ENCODE measurements around the gene IFT25.

IFT25 gene

GRCh38 chr1:53956308-53957168 is 11.0 kb upstream of the IFT25 start:
- no peak for DNase-seq

GRCh38 chr1:53954128-53954527 is 8.6 kb upstream of the IFT25 start:
- no peak for DNase-seq

- DNase-seq: no peak
Measured at GRCh38 chr1:53951697-53952096, 6.2 kb upstream of the IFT25 start.

GRCh38 chr1:53949023-53949990 is 3.8 kb upstream of the IFT25 start:
- DNase-seq: no peak

GRCh38 chr1:53948291-53948690 is 2.8 kb upstream of the IFT25 start:
- DNase-seq: no peak

GRCh38 chr1:53947172-53947907 is 1.8 kb upstream of the IFT25 start:
- DNase-seq: no peak

- DNase-seq: no peak
Measured at GRCh38 chr1:53946252-53947171, 1.0 kb upstream of the IFT25 start, which contains the start of gene LRRC42. Gene LRRC42, plus strand, starts transcription at chr1:53946350. Its CDS starts 5,650 bp downstream, at chr1:53952000.

- no peak for DNase-seq
Measured at GRCh38 chr1:53945183-53945432, 391 bp downstream of the IFT25 start.

GRCh38 chr1:53944469-53945182 is 873 bp downstream of the IFT25 start:
- DNase-seq: no peak

- no peak for DNase-seq
Measured at GRCh38 chr1:53943490-53944043, 1.9 kb downstream of the IFT25 start.

- no peak for DNase-seq
Measured at GRCh38 chr1:53943090-53943489, 2.4 kb downstream of the IFT25 start.

GRCh38 chr1:53942127-53942957 is 3.2 kb downstream of the IFT25 start:
- no peak for DNase-seq

- no peak for DNase-seq
Measured at GRCh38 chr1:53938136-53938830, 7.2 kb downstream of the IFT25 start.

- DNase-seq: no peak
Measured at GRCh38 chr1:53936430-53936829, 9.1 kb downstream of the IFT25 start.

- no peak for DNase-seq
Measured at GRCh38 chr1:53934170-53934765, 11.2 kb downstream of the IFT25 start.

GRCh38 chr1:53931523-53931922 is 14.0 kb downstream of the IFT25 start:
- DNase-seq: no peak

GRCh38 chr1:53930932-53931331 is 14.6 kb downstream of the IFT25 start:
- no peak for DNase-seq

- no peak for DNase-seq
Measured at GRCh38 chr1:53929246-53929960, 16.1 kb downstream of the IFT25 start.

Measured in amniotic stem cell (primary cell).